ENCODE measurements around the gene FMN2. TPM values are rescaled to one million over a fixed set of nuclear protein-coding genes. Genes with fewer than 3 reads are reported as not detected.
"Not testable (repeated sequence)": the region's sequence is repeated elsewhere in the genome, so short reads cannot be mapped to it uniquely, and the experiment has no call there.

Gene FMN2
- total RNA-seq, 1 donor from 2014 or later, result 3.5 TPM

DNA sequence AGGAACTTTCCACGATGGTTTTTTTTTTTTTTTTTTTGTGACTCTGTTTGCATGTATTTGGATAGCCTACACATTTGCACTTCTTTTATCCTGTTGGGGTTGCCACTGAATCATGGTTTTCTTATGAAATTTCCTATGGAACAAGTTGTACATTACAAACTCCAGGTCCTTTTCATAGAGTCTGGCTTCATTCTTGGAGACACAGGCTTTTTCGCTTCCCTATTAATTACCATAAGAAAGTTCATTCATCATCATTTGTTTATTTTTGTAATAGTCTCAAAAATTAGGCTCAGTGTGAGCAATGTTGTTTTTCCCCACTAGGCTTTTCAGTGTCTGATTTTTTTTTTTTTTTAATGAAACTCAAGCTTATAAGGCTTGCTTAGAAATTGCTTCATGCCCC is 179.4 kb downstream of the FMN2 start:
- H3K4me1 Mint-ChIP-seq (ENCODE audit: low read depth), result no peaks in the 10 kb centered on the region
- no peak for DNase-seq (ENCODE audit: low spot score)
- no peaks in the 10 kb centered on the region for H3K27me3 Mint-ChIP-seq (ENCODE audit: low read depth)
- no peak for TF ChIP-seq CTCF (IDR thresholded peaks at IDR 0.05)
- H3K27ac Mint-ChIP-seq (ENCODE audit: unreplicated experiment), result no peak overlapping the region
- peaks cover 13% of the 10 kb centered on the region for H3K9me3 Mint-ChIP-seq (ENCODE audit: low read depth)
- no peak overlapping the region for H3K4me3 Mint-ChIP-seq (ENCODE audit: unreplicated experiment)
- H3K36me3 Mint-ChIP-seq (ENCODE audit: low read depth), result peaks cover 4% of the 10 kb centered on the region

DNA sequence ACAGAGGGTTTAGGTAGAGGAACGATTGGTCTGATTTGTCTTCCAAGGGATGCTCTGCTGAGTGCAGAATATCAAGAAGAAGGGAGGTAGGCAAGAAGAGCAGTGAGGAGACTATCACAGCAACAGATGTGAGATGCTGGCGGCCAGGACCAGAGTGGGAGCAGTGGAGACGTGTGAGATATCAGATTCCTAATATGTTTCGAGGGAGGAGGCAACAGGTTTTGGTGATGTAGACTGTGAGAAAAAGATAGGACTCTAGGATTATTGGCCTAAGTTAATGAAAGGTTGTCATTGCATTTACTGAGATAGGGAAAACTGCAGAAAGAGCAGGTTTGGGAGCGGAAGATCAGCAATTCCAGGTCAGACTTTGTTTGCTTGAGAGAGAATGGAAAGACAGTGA is 182.9 kb downstream of the FMN2 start:
- H3K27ac Mint-ChIP-seq (ENCODE audit: unreplicated experiment), result no peak overlapping the region
- no peaks in the 10 kb centered on the region for H3K36me3 Mint-ChIP-seq (ENCODE audit: low read depth)
- no peaks in the 10 kb centered on the region for H3K27me3 Mint-ChIP-seq (ENCODE audit: low read depth)
- H3K4me1 Mint-ChIP-seq (ENCODE audit: low read depth), result no peaks in the 10 kb centered on the region
- H3K4me3 Mint-ChIP-seq (ENCODE audit: unreplicated experiment), result no peak overlapping the region
- no peak for DNase-seq (ENCODE audit: low spot score)
- peaks cover 4% of the 10 kb centered on the region for H3K9me3 Mint-ChIP-seq (ENCODE audit: low read depth)
- TF ChIP-seq CTCF (IDR thresholded peaks at IDR 0.05), result no peak

GRCh38 chr1:240275219-240275618 is 183.5 kb downstream of the FMN2 start:
- not testable (repeated sequence) for H3K27me3 Mint-ChIP-seq (ENCODE audit: low read depth); H3K9me3 Mint-ChIP-seq (ENCODE audit: low read depth); DNase-seq (ENCODE audit: low spot score); H3K36me3 Mint-ChIP-seq (ENCODE audit: low read depth); H3K4me1 Mint-ChIP-seq (ENCODE audit: low read depth); H3K27ac Mint-ChIP-seq (ENCODE audit: unreplicated experiment); H3K4me3 Mint-ChIP-seq (ENCODE audit: unreplicated experiment)

GRCh38 chr1:240278082-240278481 is 186.4 kb downstream of the FMN2 start:
- no peak overlapping the region for H3K4me3 Mint-ChIP-seq (ENCODE audit: unreplicated experiment)
- peaks cover 3% of the 10 kb centered on the region for H3K9me3 Mint-ChIP-seq (ENCODE audit: low read depth)
- H3K36me3 Mint-ChIP-seq (ENCODE audit: low read depth), result no peaks in the 10 kb centered on the region
- TF ChIP-seq CTCF (IDR thresholded peaks at IDR 0.05), result no peak
- H3K4me1 Mint-ChIP-seq (ENCODE audit: low read depth), result peaks cover 5% of the 10 kb centered on the region
- no peak for DNase-seq (ENCODE audit: low spot score)
- no peak overlapping the region for H3K27ac Mint-ChIP-seq (ENCODE audit: unreplicated experiment)
- H3K27me3 Mint-ChIP-seq (ENCODE audit: low read depth), result no peaks in the 10 kb centered on the region

- H3K4me3 Mint-ChIP-seq (ENCODE audit: unreplicated experiment), result no peak overlapping the region
- peaks cover 2% of the 10 kb centered on the region for H3K9me3 Mint-ChIP-seq (ENCODE audit: low read depth)
- no peak for TF ChIP-seq CTCF (IDR thresholded peaks at IDR 0.05)
- no peaks in the 10 kb centered on the region for H3K36me3 Mint-ChIP-seq (ENCODE audit: low read depth)
- no peaks in the 10 kb centered on the region for H3K27me3 Mint-ChIP-seq (ENCODE audit: low read depth)
- DNase-seq (ENCODE audit: low spot score), result no peak
- peaks cover 8% of the 10 kb centered on the region for H3K4me1 Mint-ChIP-seq (ENCODE audit: low read depth)
- H3K27ac Mint-ChIP-seq (ENCODE audit: unreplicated experiment), result no peak overlapping the region
These were observed 189.1 kb downstream of the FMN2 start for GRCh38 chr1:240280560-240281322.
